ENCODE results near the gene SGCE. TPM values are rescaled to one million over a fixed set of nuclear protein-coding genes. Genes with fewer than 3 reads are reported as not detected.

Gene SGCE
- total RNA-seq, 4 donors from 2014 or later = 72.3 to 108 (median 85.8) TPM

GRCh38 chr7:94697035-94697974, 41.4 kb upstream of the SGCE start:
- intact Hi-C loops (cut with DNase I) = no loop called here
- Histone ChIP-seq H3K9me3 (no peaks in the 10 kb centered on the region), H3K36me3 (no peaks in the 10 kb centered on the region), H3K4me1 (no peaks in the 10 kb centered on the region), H3K27me3 (no peaks in the 10 kb centered on the region), H3K27ac (no peak overlapping the region), H3K4me3 (replicated peaks in 1 of 3) (no peak overlapping the region)
- peak; percentile 10 to 17 for DNase-seq
- no peak for TF ChIP-seq CTCF (IDR thresholded peaks at IDR 0.05)
- no peak for TF ChIP-seq POLR2A (IDR thresholded peaks at IDR 0.05)
- WGBS, 2 donors = 73 to 91% methylated on average over 1 of the region's 1 CpG

- no peaks in the 10 kb centered on the region for H3K36me3 ChIP-seq
- H3K4me1 ChIP-seq = no peaks in the 10 kb centered on the region
- TF ChIP-seq CTCF (IDR thresholded peaks at IDR 0.05) (no peak), POLR2A (IDR thresholded peaks at IDR 0.05) (no peak)
- no peaks in the 10 kb centered on the region for H3K27me3 ChIP-seq
- no peak for DNase-seq
- H3K27ac ChIP-seq = no peak overlapping the region
- no peak overlapping the region for H3K4me3 ChIP-seq (replicated peaks in 1 of 3)
- 60 to 65% methylated on average over 2 of the region's 2 CpGs for WGBS, 2 donors
- H3K9me3 ChIP-seq = no peaks in the 10 kb centered on the region
- intact Hi-C loops (cut with DNase I) = no loop called here
Measured at GRCh38 chr7:94687810-94688209, 31.9 kb upstream of the SGCE start.

DNA sequence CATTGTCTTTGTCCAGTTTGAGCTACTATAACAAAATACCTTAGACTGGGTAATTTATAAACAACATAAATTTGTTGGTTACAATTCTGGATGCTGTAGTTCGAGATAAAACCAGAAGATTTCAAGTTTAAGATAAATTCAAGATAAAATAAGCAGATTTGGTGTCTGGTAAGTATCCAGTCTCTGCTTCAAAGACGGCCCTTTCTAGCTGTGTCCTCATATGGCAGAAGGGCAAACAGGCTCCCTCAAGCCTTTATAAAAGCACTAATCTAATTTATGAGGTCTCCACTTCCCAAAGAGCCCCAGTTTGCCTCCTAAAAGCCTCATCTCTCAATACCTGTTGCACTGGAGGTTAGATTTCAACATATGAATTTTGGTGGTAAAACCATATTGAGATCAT, 31.1 kb upstream of the SGCE start:
- 74 to 76% methylated on average over 2 of the region's 2 CpGs for WGBS, 2 donors
- no peaks in the 10 kb centered on the region for H3K9me3 ChIP-seq
- intact Hi-C loops (cut with DNase I) = no loop called here

DNA sequence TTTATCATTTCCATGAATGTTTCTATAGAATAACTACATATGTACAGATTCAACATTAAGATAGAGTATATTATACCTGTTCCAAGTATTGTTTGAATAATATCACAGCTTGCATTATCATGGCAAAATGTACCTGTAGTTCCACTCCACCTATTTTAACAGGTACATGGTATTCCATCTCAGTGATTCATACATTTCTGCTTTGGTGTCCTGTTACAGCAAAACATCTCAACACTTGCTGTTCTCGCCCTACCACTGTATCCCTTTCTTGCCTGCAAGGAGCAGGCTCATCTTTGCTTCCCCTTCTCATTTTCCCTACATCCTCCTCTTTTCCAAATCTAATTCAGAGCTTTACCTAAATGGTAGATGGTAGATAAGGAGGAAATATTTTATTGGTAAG, 27.1 kb upstream of the SGCE start:
- Histone ChIP-seq H3K27ac (no peak overlapping the region), H3K9me3 (no peaks in the 10 kb centered on the region), H3K4me1 (no peaks in the 10 kb centered on the region), H3K27me3 (no peaks in the 10 kb centered on the region), H3K36me3 (no peaks in the 10 kb centered on the region), H3K4me3 (replicated peaks in 1 of 3) (no peak overlapping the region)
- intact Hi-C loops (cut with DNase I) = no loop called here
- no peak for DNase-seq
- TF ChIP-seq CTCF (IDR thresholded peaks at IDR 0.05) (no peak), POLR2A (IDR thresholded peaks at IDR 0.05) (no peak)
- 90 to 100% methylated on average over 1 of the region's 1 CpG for WGBS, 2 donors

More for the DNA sequence above, 31.1 kb upstream of the SGCE start:
- DNase-seq = no peak
- H3K4me1 ChIP-seq = no peaks in the 10 kb centered on the region
- H3K4me3 ChIP-seq (replicated peaks in 1 of 3) = no peak overlapping the region
- no peak overlapping the region for H3K27ac ChIP-seq
- TF ChIP-seq POLR2A (IDR thresholded peaks at IDR 0.05) = no peak
- no peak for TF ChIP-seq CTCF (IDR thresholded peaks at IDR 0.05)
- H3K36me3 ChIP-seq = no peaks in the 10 kb centered on the region
- H3K27me3 ChIP-seq = no peaks in the 10 kb centered on the region

DNA sequence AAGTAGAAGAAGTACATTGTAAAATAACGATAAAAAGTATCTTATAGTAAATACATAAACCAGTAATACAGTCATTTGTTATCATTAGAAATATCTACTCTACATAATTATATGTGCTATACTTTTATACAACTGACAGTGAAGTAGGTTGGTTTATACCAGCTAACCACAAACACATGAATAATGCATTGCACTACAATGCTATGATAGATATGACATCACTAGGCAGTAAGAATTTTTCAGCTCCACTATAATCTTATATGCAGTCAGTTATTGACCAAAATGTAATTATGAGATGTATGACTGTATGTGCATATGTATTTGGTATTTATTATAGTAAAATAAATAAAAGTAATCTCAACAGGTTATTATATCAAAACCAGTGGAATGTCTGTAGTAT, 23.4 kb upstream of the SGCE start:
- H3K9me3 ChIP-seq = no peaks in the 10 kb centered on the region
- H3K27ac ChIP-seq = no peak overlapping the region
- no peak for TF ChIP-seq CTCF (IDR thresholded peaks at IDR 0.05)
- TF ChIP-seq POLR2A (IDR thresholded peaks at IDR 0.05) = no peak
- H3K27me3 ChIP-seq = no peaks in the 10 kb centered on the region
- DNase-seq = no peak
- no peaks in the 10 kb centered on the region for H3K36me3 ChIP-seq
- no peak overlapping the region for H3K4me3 ChIP-seq (replicated peaks in 1 of 3)
- 90 to 95% methylated on average over 1 of the region's 1 CpG for WGBS, 2 donors
- intact Hi-C loops (cut with DNase I) = no loop called here
- H3K4me1 ChIP-seq = no peaks in the 10 kb centered on the region
